GM21717 (cell line): Measurements from ENCODE around the gene RACGAP1.

Experiments used
- ATAC-seq: cut with Tn5 transposase; IDR thresholded peaks from one replicate; pipeline ENCODE4 v1.9.1; 2021; ENCODE audit warnings: mild to moderate bottlenecking, moderate library complexity; ENCODE audit not compliant: unreplicated experiment

The RACGAP1 gene

DNA sequence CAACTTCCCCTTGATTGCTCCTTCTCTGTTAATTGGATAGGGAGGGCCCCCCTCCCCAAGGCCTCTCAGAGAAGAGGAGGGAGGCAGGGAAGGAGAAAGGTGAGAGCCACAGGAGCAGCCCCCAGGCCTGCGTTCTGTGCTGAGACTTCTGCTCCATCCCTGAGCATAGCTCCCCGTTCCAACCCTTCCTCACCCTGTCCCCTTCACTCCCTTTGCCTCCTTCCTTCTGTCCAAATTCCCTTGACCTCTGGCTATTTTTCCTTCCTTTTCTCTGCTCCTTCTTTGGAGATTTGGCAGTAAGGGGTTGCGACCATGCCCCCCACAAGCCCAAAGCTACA lies 31.3 kb upstream of the RACGAP1 start:
- ATAC-seq, result no peak

DNA sequence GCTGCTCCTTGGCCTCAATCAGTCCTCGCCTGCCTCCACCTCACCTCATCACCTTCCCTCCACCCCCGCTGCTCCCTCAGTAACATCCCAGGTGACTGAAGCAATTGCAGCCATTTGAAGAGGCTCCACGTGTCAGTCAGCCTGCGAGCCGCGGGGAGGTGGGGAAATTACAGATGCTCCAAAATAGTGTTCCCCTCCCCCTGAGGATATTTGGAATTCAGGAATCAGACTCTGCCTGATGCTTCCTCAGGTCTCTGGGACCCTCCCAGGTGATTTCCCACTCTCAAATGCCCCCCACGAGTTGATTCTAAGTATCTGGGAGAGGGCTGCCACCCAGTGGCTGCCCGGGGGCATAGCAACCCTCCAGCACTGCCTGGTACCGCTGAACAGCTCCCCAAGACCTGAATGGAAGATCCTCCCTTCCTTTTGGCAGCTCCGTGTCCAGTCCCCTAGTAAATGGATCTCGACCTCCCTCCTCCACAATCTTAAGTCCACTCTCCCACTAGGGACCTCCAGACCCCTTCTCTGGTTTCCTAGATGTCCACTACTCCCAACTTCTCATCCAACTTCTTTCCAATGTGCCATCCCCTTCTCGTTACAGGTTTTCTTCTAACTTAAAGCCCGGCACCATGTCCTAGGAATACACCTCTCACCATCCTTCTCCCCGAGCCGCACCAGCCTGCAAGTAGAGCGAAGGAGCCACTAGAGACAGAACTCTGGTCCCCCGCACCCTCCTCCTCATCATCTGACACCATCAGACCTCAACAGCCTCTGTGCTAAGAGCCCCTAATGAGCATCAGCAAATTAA lies 30.7 kb upstream of the RACGAP1 start:
- ATAC-seq, result no peak

DNA sequence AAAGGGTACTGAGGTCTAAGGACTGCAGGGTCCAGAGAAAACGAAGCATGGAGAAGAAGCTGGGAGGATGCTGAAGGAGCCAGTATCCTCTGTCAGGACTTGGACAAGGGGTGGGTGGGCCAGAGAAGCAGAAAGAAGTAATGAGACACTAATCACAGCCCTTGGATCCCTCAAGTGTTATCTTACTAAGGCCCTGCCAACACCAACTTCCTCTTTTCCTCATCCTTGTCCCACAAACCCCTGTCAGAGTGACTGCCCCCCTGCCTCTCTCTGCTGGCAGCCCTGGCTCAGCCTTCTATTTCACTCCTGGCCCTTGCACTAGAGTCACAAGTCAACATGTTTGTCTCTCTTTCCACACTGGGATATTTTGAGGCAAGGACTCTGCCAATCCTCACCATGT lies 28.3 kb upstream of the RACGAP1 start:
- ATAC-seq, result no peak

DNA sequence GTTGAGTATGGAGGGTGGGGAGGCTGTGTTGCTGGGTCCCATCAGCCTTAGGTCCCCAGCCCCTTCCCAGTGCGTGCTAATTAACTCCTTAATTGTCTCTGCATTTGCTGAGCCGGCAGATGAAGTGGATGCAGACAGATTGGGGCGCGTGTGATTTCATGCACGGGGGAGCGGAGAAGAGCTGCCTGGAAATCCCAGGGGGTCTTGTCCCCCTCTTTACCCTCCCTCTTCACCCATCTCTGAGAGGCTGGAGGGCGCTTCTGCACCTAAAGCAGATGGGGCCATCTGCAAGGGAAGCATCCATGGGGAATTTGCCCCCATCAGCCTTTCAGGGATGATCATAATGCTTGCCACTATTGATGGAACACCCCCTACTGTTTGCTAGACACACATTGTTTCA lies 27.7 kb upstream of the RACGAP1 start:
- no peak for ATAC-seq

DNA sequence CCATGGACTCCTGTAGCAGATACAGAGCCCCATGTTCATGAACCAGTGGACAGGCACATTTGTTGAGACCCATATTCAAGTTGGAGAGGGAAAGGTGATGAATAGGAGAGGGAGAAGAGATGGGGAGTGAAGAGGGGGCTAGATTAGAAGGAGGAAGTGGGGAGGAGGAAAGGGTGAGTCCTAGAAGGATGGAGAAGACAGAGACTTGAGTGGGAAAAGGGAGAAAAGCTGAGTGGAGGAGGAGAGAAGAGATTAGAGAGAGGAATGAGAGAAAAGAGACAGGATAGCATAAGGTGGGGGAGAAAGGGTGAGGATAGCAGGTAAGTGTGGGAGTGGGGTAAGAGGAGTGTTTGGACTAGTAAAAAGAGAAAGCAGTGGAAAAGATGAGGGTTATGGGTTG lies 27.2 kb upstream of the RACGAP1 start:
- no peak for ATAC-seq

GRCh38 chr12:50051101-50051806 lies 26.0 kb upstream of the RACGAP1 start:
- no peak for ATAC-seq

GRCh38 chr12:50050410-50051098 lies 25.3 kb upstream of the RACGAP1 start:
- ATAC-seq, result no peak

- ATAC-seq, result no peak
Observed at GRCh38 chr12:50050119-50050385, 24.8 kb upstream of the RACGAP1 start.

DNA sequence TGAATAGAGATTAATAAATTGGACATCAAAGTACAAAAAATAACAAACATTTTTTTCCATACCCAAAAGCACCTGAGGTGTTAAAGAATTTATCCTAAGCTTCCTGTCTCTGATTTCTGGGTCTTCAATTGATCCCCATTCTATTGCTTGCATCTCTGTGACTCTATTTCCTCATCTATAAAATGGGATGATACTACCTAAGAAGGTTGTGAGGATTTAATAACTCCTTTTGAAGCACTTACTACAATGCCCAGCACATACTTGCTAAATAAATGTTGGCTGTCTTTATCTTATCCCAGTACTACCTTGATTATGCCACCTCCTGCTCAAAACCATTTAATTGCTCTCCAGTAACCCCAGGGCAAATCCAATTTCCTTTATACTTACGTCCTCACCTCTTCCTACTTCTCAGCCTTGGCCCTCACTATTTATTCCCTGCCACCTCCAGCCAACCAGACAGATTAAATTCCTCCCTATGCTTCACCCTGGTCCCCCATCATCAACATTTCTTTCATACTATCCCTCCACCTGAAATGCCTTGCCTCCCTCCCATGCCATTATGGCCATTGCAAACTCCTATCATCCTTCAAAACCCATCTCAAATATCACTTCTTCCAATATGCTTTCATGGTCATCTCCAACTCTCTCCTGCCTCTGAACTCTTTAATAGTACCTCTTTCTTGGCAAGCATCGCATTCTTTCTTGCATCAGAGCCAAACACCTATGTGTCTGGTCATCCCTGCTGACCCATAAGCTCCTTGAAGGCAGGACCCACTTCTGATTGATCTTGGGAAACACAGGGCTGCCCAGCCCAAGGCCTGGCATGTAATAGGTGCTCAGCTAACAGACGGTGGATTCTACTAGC lies 24.2 kb upstream of the RACGAP1 start:
- no peak for ATAC-seq

- no peak for ATAC-seq
Observed at GRCh38 chr12:50047693-50048250, 22.5 kb upstream of the RACGAP1 start.

GRCh38 chr12:50043854-50044253 lies 18.6 kb upstream of the RACGAP1 start:
- no peak for ATAC-seq

DNA sequence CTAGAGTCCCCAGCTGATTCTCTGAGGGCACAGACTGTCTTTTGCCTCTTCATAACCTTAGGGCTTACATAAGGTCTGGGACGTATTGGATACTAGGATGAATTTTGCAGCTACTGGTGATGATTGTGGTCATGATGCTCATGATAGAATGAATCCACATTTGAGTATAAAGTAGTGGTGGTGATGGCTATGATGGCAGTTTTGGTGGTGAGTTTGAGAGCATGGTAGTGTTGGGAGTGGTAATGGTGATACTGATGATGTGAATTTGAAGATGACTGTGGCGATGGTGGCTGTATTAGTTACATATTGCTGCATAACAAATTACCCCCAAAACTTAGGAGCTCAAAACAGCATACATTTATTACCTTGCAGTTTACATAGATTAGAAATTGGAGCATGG lies 18.0 kb upstream of the RACGAP1 start:
- ATAC-seq, result no peak

- no peak for ATAC-seq
Observed at GRCh38 chr12:50042693-50043092, 17.4 kb upstream of the RACGAP1 start.

- ATAC-seq, result no peak
Observed at GRCh38 chr12:50041962-50042361, 16.7 kb upstream of the RACGAP1 start.

DNA sequence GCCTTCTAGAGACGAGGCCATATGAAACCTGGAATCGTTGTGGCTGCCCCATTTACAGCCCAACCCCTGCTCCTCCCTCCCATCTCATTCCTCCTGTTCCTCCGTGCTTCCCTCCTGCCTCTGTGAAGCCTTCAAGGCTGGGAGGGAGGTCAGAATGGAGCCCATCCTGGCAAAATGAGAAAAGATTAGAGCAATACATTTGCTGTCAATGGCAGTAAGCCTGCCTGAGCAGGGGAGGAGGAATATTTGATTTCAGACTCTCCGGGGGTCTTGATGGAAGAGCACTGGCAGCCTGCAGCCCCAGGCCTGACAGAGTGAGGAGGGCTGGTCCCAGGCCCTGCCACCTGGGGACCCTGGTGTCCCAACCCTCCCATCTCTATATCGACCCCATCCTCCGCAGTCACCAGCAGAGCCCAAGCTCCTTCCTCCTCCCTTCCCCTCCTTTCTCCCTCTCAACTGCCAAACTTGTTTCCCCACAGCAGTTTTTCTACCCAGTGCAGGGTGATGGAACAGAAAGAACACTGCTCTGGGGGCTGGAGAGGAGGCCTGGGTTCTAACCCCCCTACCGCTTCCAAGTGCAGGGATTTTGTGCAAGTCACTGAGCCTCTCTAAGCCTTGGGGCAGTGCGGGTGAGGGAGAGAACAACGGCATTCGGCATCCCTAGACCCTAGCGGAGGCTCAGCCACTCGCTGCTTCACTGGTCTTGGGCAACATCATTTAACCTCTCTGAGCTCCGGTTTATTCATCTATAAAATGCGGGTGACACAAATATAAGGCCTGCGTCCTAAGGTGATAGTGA lies 16.0 kb upstream of the RACGAP1 start:
- no peak for ATAC-seq

- no peak for ATAC-seq
Observed at GRCh38 chr12:50040657-50041056, 15.4 kb upstream of the RACGAP1 start.

- ATAC-seq, result no peak
Observed at GRCh38 chr12:50039151-50039835, 14.0 kb upstream of the RACGAP1 start.

DNA sequence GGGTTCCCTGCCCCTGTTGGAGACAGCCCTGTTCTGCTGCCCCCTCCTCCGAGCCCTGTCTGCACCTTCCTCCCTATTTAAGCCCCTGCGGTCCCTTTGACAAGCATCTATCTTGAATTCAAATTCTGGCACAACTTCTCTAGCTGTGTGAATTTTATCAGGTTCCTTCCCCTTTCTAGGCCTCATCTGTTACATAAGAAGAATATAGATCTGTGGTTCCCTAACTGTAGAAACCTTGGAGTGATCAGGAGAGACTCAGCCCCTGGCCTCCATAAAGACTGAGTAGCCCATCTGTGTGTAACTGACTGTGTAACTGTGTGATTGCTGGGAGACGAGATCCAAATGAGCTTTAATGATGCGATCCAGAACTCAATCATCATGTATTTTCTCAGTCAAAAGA lies 13.0 kb upstream of the RACGAP1 start:
- no peak for ATAC-seq

DNA sequence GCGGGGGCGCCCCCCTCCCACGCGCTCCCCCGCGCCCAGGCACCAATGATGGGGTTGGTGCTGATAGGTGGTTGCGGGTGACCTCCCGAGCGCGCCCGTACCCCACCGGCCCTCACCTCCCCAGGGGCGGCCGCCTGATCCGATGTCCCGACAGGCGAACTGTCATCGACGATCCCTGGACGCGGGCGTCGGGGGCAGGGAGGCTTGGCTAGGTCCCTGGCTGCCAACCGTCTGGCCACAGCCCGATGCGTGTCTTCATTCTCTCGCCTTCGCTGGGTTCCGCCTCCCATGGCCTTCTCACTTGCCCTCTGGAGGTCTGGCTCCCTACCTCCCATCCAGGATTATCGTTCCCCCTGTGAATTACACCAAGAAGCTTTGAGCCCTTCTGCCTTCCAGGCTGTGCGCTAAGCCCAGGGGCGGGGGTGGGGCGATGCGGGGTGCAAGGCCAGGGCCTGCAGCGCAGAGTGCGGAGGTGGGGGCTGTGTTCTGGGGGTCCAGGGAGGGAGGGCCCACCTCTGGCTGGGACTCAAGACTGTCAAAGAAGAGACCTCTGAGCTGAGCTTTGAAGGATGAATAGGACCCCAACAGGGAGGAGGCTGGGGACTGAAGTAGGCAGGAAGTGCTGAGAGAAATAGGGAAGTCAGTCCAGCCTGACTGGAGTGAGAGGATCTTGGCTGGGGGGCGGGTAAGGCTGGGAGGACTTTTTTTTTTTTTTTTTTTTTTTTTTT lies 7.7 kb upstream of the RACGAP1 start:
- ATAC-seq, result no peak
